CD4-positive, alpha-beta T cell treated with Interleukin-17A for 4 hours (primary cell): Measurements from ENCODE around the gene CYP21A2.
"Not testable (repeated sequence)": the region's sequence is repeated elsewhere in the genome, so short reads cannot be mapped to it uniquely, and the experiment has no call there.

Experiments
- DNase-seq: peaks from one replicate; pipeline ENCODE4 v3.0.0-alpha.2; 2020; ENCODE audit warnings: mixed read lengths

The CYP21A2 gene

DNA sequence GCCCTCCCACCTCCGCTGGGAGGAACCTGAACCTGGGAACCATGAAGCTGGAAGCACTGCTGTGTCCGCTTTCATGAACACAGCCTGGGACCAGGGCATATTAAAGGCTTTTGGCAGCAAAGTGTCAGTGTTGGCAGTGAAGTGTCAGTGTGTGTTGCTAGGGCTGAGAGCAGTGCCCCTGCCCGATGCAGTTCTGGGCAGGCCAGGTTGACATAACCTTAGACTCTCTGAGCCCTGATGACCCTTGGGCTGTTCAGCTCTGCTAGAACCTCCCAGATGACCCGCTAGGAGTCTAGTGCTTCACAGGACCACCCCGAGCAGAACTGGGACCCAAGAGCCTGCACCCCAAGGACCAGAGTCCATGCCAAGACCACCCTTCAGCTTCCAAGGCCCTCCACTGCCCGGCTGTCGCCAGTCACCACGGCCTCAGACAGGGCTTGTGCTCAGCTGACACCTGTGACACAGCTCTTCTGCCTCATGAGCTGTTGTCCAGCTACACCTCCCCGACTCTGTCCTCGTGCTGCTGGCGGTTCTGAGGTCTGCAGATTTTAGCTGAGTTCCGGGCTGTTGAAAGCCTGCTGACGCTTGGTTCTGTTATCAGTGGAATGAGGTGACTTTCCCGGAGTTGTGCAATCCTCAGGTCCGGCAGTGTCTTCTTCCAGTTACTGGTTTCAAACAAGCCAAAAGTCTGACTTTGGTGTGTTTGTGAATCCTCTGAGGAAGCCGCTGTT, 2.8 kb upstream of the CYP21A2 start:
- DNase-seq = not testable (repeated sequence)

GRCh38 chr6:32037136-32037535, 1.1 kb upstream of the CYP21A2 start:
- not testable (repeated sequence) for DNase-seq

DNA sequence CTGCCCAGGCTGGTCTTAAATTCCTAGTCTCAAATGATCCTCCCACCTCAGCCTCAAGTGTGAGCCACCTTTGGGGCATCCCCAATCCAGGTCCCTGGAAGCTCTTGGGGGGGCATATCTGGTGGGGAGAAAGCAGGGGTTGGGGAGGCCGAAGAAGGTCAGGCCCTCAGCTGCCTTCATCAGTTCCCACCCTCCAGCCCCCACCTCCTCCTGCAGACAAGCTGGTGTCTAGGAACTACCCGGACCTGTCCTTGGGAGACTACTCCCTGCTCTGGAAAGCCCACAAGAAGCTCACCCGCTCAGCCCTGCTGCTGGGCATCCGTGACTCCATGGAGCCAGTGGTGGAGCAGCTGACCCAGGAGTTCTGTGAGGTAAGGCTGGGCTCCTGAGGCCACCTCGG, 663 bp downstream of the CYP21A2 start:
- DNase-seq = not testable (repeated sequence)

GRCh38 chr6:32039321-32040274, 1.4 kb downstream of the CYP21A2 start:
- not testable (repeated sequence) for DNase-seq

DNA sequence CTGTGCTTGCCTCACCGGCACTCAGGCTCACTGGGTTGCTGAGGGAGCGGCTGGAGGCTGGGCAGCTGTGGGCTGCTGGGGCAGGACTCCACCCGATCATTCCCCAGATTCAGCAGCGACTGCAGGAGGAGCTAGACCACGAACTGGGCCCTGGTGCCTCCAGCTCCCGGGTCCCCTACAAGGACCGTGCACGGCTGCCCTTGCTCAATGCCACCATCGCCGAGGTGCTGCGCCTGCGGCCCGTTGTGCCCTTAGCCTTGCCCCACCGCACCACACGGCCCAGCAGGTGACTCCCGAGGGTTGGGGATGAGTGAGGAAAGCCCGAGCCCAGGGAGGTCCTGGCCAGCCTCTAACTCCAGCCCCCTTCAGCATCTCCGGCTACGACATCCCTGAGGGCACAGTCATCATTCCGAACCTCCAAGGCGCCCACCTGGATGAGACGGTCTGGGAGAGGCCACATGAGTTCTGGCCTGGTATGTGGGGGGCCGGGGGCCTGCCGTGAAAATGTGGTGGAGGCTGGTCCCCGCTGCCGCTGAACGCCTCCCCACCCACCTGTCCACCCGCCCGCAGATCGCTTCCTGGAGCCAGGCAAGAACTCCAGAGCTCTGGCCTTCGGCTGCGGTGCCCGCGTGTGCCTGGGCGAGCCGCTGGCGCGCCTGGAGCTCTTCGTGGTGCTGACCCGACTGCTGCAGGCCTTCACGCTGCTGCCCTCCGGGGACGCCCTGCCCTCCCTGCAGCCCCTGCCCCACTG, 2.3 kb downstream of the CYP21A2 start:
- not testable (repeated sequence) for DNase-seq

- DNase-seq = not testable (repeated sequence)
These were observed 2.8 kb downstream of the CYP21A2 start for GRCh38 chr6:32041050-32041321.

DNA sequence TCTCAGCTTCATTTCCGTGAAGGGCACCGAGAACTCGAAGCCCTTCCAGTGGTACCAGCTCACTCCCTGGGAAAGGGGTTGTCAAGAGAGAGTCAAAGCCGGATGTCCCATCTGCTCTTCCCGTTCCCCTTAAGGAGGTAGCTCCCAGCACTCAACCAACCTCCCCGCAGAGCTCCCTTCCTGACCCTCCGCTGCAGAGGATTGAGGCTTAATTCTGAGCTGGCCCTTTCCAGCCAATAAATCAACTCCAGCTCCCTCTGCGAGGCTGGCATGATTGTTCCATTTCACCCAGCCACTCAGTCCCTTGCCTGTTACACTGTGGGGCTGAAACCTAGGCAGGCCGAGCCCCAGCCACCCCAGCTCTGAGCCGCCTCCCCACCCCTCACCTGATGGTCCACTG, 3.2 kb downstream of the CYP21A2 start:
- DNase-seq = not testable (repeated sequence)

DNA sequence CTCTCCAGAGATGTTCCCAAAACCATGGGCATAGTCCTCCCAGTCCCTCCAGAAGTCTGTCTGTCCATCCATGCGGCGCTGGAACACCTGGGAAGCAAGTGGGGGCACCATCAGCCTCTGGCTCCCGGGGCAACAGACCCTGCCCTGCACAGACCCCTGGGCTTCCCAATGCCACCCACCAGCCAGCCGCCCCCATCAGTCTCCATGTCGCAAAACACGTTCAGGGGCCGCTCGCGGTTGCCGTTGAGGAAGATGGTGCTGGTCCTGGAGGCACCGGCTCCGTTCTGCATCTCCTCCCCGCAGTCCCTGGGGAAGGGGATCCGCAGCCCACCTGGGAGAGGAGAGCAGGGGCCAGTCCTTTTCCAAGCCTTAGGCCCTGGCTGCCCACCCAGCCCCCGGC, 4.1 kb downstream of the CYP21A2 start:
- not testable (repeated sequence) for DNase-seq

DNA sequence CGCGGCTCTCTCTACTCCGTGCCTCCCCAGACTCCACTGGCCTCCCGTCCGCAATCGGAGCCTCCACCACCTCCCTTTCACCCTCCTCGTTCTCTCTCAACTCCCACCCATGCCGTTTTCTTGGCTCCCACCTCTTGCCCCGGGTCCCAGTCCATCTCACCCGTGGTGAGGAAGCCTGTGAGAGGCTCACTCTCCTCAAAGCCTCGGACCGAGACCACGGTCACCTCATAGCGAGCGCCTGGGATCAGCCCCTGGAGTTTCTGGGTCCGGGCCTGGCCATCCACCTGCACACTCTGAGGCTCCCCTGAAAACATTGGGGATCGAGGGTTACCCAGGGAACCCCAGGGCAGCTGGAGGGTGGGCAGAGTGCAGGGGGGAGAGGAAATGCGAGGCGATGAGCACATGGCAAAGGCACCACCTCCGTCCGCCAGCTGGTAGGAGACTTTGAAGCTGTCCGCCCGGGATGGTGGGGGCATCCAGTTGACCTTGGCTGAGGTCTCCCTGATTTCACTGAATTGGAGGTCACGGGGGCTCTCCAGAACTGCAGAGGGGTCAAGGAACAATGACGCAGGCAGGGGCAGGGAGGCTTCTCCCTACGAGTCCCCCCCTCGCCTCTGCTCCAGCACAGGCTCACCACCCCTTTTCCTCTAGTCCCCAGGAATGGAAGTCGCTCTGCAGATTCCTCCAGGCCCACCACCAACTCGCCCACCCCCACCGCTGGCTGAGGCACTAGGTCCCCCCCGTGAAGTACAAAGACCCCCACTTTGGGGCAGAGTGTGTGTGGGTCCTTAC, 5.6 kb downstream of the CYP21A2 start:
- not testable (repeated sequence) for DNase-seq

DNA sequence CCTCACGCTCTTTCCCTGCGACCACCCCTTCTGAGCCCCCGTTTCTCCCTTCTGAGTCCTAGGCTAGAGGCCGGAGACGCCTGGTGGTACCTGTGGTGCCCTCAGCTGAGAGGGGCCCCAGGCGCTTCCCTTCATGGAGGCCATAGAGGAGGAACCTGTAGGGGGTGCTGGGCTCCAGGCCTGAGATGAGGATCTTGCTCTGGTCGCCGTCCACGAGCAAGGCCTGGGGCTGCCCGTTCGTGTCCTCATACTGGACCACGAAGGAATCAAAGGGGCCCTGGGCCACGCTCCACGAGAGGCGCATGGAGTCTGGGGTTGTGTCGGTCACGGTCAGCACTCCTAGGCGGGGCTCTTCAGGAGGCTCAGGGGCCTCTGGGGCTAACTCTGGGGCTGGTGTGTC, 6.7 kb downstream of the CYP21A2 start:
- not testable (repeated sequence) for DNase-seq

- DNase-seq = no peak
These were observed 7.7 kb downstream of the CYP21A2 start for GRCh38 chr6:32045811-32046449.

DNA sequence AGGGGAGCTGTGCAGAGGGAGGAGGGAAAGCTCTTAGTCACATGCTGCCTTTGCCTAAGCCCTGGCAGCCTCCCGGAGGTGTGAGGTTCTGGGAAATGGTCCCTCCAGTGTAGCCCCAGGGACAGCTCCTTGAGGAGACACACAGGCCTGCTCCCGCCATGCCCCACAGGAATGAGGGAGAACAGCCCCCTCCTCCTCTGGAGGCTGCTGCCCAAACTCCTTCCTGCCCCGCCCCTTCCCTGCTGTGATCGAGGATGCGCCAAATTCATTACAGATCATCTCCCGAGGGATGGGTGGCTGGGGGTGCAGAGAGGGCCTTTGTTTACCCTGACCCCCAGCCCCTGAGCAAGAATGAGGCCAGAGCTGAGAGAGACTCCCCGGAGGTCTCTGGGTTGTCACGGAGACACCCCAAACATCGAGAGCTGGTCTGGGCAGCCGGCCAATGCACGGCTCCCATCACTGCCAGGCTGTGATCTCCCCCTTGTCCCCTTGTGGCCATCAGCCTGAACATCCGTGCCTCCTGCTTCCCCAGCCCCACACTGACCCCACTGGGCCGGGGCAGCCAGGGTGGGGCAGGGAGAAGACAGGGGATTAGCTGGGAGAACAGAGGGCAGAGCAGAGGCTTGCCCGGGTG, 8.4 kb downstream of the CYP21A2 start:
- DNase-seq = no peak

GRCh38 chr6:32047084-32047478, 8.9 kb downstream of the CYP21A2 start:
- DNase-seq = no peak

DNA sequence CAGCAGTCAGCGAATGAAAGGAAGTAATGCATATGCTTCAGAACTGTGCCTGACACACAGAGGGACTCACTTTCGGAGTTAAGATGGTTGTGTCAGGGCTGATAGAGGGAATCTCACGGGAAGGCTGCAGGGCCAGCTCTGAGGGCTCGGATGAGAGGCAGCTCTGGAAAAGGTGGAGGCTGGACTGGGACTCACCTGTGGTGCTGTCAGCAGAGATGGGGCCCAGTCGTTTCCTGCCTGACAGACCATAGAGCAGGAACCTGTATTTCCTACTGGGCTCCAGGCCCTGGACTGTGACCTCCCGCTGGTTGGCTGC, 9.3 kb downstream of the CYP21A2 start:
- no peak for DNase-seq

DNA sequence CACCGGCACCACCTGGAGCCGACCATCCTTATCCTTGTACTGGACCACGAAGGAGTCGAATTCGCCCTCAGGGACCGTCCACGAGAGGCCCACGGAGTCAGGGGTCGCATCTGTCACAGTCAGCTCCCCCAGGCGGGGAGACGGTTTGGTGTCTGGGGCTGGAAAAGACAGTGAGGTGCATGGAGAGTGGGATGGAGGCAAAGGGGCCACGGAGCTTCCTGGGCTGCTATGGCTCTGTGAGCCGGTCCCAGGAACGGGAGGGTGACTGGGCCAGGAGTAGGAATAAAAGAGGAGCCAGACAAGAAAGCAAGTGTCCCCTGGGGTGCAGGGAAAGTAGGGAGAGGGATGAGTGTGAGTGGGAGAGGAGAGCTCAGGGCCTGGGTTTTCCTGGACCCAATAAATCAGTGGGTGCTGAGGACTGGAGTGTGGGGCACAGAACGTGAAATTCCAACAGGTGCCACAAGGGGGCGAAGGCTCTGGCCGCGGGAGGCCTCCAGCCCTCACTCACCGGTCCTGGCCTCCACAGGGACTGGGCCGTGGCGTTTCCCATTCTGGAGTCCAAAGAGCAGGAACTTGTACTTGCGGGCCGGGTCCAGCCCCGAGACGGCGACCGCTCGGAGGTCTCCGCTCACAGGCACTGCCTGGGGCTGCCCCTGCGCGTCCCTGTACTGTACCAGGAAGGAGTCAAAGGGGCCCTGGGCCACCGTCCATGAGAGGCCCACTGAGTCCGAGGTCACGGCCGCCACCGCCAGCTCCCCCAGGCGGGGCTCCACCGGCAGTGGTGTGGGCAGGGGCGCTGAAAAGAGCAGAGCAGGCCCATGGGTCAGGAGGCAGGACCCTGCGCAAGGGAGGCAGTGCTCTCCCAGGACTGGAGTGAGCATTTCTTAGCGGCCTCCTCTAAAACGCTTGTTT, 9.9 kb downstream of the CYP21A2 start:
- peak; percentile 78 for DNase-seq

DNA sequence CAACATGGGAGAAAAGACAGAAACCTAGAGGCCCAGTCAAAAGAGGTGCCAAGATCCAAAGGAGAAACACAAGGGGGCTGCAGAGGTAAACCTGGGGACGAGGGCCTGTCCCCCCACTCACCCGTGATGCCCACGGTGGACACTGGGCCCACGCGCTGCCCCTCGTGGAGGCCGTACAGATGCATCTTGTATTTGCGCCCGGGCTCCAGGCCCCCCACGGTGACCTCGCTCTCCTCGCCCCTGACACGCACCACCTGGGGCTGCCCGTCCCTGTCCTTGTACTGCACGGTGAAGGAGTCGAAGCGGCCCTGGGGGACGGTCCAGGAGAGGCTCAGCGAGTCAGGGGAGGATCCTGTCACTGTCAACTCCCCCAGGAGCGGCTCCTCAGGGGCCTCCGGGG, 10.9 kb downstream of the CYP21A2 start:
- not testable (repeated sequence) for DNase-seq

- DNase-seq = not testable (repeated sequence)
These were observed 11.5 kb downstream of the CYP21A2 start for GRCh38 chr6:32049736-32050135.

GRCh38 chr6:32050562-32050961, 12.3 kb downstream of the CYP21A2 start:
- no peak for DNase-seq

GRCh38 chr6:32052626-32053025, 14.4 kb downstream of the CYP21A2 start:
- DNase-seq = not testable (repeated sequence)

GRCh38 chr6:32053314-32053713, 15.1 kb downstream of the CYP21A2 start:
- not testable (repeated sequence) for DNase-seq
